Measurements from ENCODE around the gene CPZ.
A peak's percentile ranks its signal among the peaks of the same experiment; 100 is the strongest.

Gene CPZ

GRCh38 chr4:8595237-8596087 is 2.9 kb downstream of the CPZ start:
- no peak for DNase-seq (ENCODE audit: low read depth)

- DNase-seq (ENCODE audit: low read depth), result no peak
Observed at GRCh38 chr4:8596891-8597290, 4.3 kb downstream of the CPZ start.

- no peak for DNase-seq (ENCODE audit: low read depth)
Observed at GRCh38 chr4:8597319-8597718, 4.8 kb downstream of the CPZ start.

GRCh38 chr4:8597791-8598190 is 5.2 kb downstream of the CPZ start:
- DNase-seq (ENCODE audit: low read depth), result no peak

GRCh38 chr4:8598391-8599090 is 6.0 kb downstream of the CPZ start:
- DNase-seq (ENCODE audit: low read depth), result no peak

- DNase-seq (ENCODE audit: low read depth), result no peak
Observed at GRCh38 chr4:8599091-8599460, 6.5 kb downstream of the CPZ start.

- DNase-seq (ENCODE audit: low read depth), result no peak
Observed at GRCh38 chr4:8599657-8600056, 7.1 kb downstream of the CPZ start.

GRCh38 chr4:8600266-8600665 is 7.7 kb downstream of the CPZ start:
- no peak for DNase-seq (ENCODE audit: low read depth)

- no peak for DNase-seq (ENCODE audit: low read depth)
Observed at GRCh38 chr4:8600686-8601085, 8.1 kb downstream of the CPZ start.

GRCh38 chr4:8601086-8601485 is 8.5 kb downstream of the CPZ start:
- DNase-seq (ENCODE audit: low read depth), result no peak

GRCh38 chr4:8601556-8601955 is 9.0 kb downstream of the CPZ start:
- no peak for DNase-seq (ENCODE audit: low read depth)

GRCh38 chr4:8602686-8603430 is 10.3 kb downstream of the CPZ start:
- no peak for DNase-seq (ENCODE audit: low read depth)

- DNase-seq (ENCODE audit: low read depth), result no peak
Observed at GRCh38 chr4:8603931-8604330, 11.4 kb downstream of the CPZ start.

- DNase-seq (ENCODE audit: low read depth), result no peak
Observed at GRCh38 chr4:8605289-8605688, 12.7 kb downstream of the CPZ start.

- DNase-seq (ENCODE audit: low read depth), result no peak
Observed at GRCh38 chr4:8606476-8606875, 13.9 kb downstream of the CPZ start.

- no peak for DNase-seq (ENCODE audit: low read depth)
Observed at GRCh38 chr4:8606966-8607365, 14.4 kb downstream of the CPZ start.

GRCh38 chr4:8607603-8608481 is 15.3 kb downstream of the CPZ start:
- DNase-seq (ENCODE audit: low read depth), result peak; percentile 11

GRCh38 chr4:8608714-8609391 is 16.3 kb downstream of the CPZ start:
- DNase-seq (ENCODE audit: low read depth), result no peak

GRCh38 chr4:8609406-8609805 is 16.8 kb downstream of the CPZ start:
- DNase-seq (ENCODE audit: low read depth), result no peak

- DNase-seq (ENCODE audit: low read depth), result no peak
Observed at GRCh38 chr4:8609824-8610350, 17.3 kb downstream of the CPZ start.
